Measurements from ENCODE around the gene CLSTN2.

CLSTN2 gene

DNA sequence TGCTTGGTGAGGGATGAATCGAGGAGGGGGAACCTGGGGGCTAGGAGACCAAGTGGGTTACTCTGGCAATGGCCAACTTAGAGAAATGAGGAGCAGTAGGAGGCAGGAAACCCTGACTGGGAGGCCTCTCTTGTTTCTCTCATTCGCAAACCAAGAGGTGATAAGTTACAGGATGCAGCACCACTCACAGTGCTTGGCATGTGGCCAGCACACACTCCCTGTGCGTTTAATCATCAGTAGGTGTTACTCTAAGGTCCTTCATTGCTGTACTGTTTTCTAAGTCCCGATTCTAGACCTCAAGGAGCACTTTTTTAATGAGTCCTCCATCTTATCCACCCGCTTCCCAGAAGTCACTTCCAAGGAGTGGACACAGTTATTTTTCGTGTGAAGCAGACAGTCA lies 428.8 kb downstream of the CLSTN2 start:
- no peaks in the 10 kb centered on the region for H3K9me3 ChIP-seq
- H3K36me3 ChIP-seq: no peaks in the 10 kb centered on the region
- intact Hi-C loops (cut with DNase I; ENCODE audit: low total_unique reads): no loop called here

DNA sequence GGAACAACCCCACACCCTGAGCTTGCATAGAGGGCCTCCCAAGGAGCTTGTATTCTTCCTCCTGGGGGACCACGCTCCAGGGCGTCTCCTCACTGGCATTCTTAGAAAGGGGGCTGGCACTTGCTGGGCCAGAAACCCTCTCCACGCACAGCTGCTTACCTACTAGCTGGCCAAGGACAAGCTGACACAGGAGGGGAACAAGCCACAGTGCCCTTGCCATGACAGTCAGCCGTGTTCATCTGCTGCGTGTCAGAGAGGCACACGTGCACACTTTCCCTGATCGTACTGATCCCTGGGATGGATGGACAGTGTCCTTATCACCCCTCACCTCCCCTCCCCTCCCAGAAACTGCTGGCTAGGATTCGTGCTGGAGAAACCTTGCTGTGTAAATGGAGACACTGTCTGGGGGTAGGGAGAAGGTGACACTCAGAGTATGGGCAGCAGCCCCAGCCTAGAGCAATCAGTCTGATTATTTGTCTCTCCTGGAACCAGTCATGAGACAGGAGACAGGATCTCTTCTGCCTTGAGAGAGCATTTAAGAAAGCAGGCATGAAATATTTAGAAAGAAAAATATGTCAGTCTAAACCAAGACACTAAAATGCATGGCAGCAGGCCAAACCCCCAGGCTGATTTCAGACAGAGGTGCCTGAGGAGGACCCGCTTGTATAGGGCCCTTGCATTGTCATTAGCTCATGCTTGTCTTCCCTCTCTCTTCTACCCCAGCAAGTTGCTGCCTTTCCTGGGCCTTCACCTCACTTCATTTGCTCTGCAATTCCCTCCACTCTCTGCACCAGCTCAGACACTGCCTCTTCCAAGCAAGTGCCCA lies 431.1 kb downstream of the CLSTN2 start:
- Histone ChIP-seq H3K4me1 (no peaks in the 10 kb centered on the region), H3K9me3 (no peaks in the 10 kb centered on the region), H3K4me3 (no peak overlapping the region), H3K27me3 (no peaks in the 10 kb centered on the region), H3K36me3 (no peaks in the 10 kb centered on the region), H3K27ac (no peak overlapping the region)
- TF ChIP-seq, protein P1, sequence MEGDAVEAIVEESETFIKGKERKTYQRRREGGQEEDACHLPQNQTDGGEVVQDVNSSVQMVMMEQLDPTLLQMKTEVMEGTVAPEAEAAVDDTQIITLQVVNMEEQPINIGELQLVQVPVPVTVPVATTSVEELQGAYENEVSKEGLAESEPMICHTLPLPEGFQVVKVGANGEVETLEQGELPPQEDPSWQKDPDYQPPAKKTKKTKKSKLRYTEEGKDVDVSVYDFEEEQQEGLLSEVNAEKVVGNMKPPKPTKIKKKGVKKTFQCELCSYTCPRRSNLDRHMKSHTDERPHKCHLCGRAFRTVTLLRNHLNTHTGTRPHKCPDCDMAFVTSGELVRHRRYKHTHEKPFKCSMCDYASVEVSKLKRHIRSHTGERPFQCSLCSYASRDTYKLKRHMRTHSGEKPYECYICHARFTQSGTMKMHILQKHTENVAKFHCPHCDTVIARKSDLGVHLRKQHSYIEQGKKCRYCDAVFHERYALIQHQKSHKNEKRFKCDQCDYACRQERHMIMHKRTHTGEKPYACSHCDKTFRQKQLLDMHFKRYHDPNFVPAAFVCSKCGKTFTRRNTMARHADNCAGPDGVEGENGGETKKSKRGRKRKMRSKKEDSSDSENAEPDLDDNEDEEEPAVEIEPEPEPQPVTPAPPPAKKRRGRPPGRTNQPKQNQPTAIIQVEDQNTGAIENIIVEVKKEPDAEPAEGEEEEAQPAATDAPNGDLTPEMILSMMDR (IDR thresholded peaks at IDR 0.05): no peak
- intact Hi-C loops (cut with DNase I; ENCODE audit: low total_unique reads): no loop called here
- no peak for DNase-seq

More for the DNA sequence above, 428.8 kb downstream of the CLSTN2 start:
- H3K27ac ChIP-seq: no peak overlapping the region
- no peaks in the 10 kb centered on the region for H3K4me1 ChIP-seq
- H3K4me3 ChIP-seq: no peak overlapping the region
- no peaks in the 10 kb centered on the region for H3K27me3 ChIP-seq
- DNase-seq: no peak
- TF ChIP-seq, protein P1 (IDR thresholded peaks at IDR 0.05): no peak

GRCh38 chr3:140368223-140368811 lies 433.3 kb downstream of the CLSTN2 start:
- Histone ChIP-seq H3K9me3 (no peaks in the 10 kb centered on the region), H3K4me1 (no peaks in the 10 kb centered on the region), H3K36me3 (no peaks in the 10 kb centered on the region), H3K4me3 (no peak overlapping the region), H3K27ac (no peak overlapping the region), H3K27me3 (no peaks in the 10 kb centered on the region)
- no peak for DNase-seq
- intact Hi-C loops (cut with DNase I; ENCODE audit: low total_unique reads): no loop called here
- TF ChIP-seq, protein P1 (IDR thresholded peaks at IDR 0.05): no peak

DNA sequence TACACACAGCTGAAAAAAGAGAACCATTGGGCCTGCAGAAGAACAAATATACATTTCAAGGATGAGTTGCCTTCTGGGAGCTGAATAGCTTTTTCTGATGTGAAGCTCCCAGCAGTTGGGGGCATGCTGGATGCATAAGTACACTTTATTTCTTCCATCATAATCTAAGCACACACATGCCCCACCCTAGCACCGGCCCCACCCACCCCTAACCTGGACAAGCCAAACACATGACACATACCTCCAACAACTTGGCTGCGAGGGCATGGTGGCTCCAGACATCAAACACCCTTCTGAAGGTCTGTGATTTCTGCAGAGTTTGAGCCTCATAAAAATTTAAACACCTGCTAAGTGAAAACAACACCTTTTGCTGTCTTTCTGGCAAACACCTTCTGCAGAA lies 435.7 kb downstream of the CLSTN2 start:
- H3K4me3 ChIP-seq: no peak overlapping the region
- H3K27ac ChIP-seq: no peak overlapping the region
- intact Hi-C loops (cut with DNase I; ENCODE audit: low total_unique reads): no loop called here
- no peaks in the 10 kb centered on the region for H3K36me3 ChIP-seq
- H3K27me3 ChIP-seq: no peaks in the 10 kb centered on the region
- TF ChIP-seq, protein P1 (IDR thresholded peaks at IDR 0.05): no peak
- H3K4me1 ChIP-seq: no peaks in the 10 kb centered on the region
- H3K9me3 ChIP-seq: no peaks in the 10 kb centered on the region
- no peak for DNase-seq

DNA sequence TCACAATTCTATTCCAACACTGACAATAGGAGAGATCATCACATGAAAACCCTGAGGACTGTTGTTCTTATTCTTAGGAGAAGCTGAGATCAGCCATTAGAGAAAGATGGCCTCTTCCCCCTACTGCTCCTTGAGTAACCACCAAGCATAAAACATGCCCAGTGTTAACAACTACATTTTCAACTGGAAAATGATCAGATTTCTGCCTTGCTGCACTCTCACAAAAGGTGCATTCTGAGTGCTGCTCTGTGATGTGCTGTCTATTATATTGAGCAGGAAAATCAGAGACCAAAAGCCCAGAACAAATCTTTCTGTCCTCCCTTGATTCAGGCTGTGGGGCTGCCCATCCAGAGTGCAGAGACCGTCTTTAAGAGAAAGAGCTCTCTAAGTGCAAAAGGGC lies 438.2 kb downstream of the CLSTN2 start:
- Histone ChIP-seq H3K4me1 (no peaks in the 10 kb centered on the region), H3K27ac (no peak overlapping the region), H3K27me3 (no peaks in the 10 kb centered on the region), H3K9me3 (no peaks in the 10 kb centered on the region), H3K36me3 (no peaks in the 10 kb centered on the region), H3K4me3 (no peak overlapping the region)
- intact Hi-C loops (cut with DNase I; ENCODE audit: low total_unique reads): no loop called here
- TF ChIP-seq, protein P1 (IDR thresholded peaks at IDR 0.05): no peak
- no peak for DNase-seq

Data from tibial artery (tissue), 4 donors.